Measurements from ENCODE around the gene AREL1.

AREL1 gene

GRCh38 chr14:74656964-74657363, 55.9 kb downstream of the AREL1 start:
- TF ChIP-seq NFIC (IDR thresholded peaks at IDR 0.05), result no peak
- no peak for TF ChIP-seq TEAD4 (IDR thresholded peaks at IDR 0.05)
- TF ChIP-seq REST (IDR thresholded peaks at IDR 0.05; ENCODE audit: low read depth), result no peak
- TF ChIP-seq YY1 (IDR thresholded peaks at IDR 0.05; ENCODE audit: low read depth), result no peak
- no peak for TF ChIP-seq ZBTB7A (IDR thresholded peaks at IDR 0.05; ENCODE audit: low read depth)
- TF ChIP-seq TCF12 (IDR thresholded peaks at IDR 0.05; ENCODE audit: low read depth), result no peak
- no peak for TF ChIP-seq USF1 (IDR thresholded peaks at IDR 0.05)
- no peak for TF ChIP-seq EGR1 (IDR thresholded peaks at IDR 0.05)
- no peak for TF ChIP-seq TAF1 (IDR thresholded peaks at IDR 0.05; ENCODE audit: low read depth)
- TF ChIP-seq RAD21 (IDR thresholded peaks at IDR 0.05; ENCODE audit: low read depth), result no peak
- TF ChIP-seq CREB1 (IDR thresholded peaks at IDR 0.05; ENCODE audit: low read depth), result no peak
- no peak for TF ChIP-seq FOXM1 (IDR thresholded peaks at IDR 0.05; ENCODE audit: borderline replicate concordance, low read depth)
- TF ChIP-seq CEBPB (IDR thresholded peaks at IDR 0.05), result no peak

- TF ChIP-seq TCF12 (IDR thresholded peaks at IDR 0.05; ENCODE audit: low read depth) (no peak), CREB1 (IDR thresholded peaks at IDR 0.05; ENCODE audit: low read depth) (no peak), EGR1 (IDR thresholded peaks at IDR 0.05) (no peak), ZBTB7A (IDR thresholded peaks at IDR 0.05; ENCODE audit: low read depth) (no peak), FOXM1 (IDR thresholded peaks at IDR 0.05; ENCODE audit: borderline replicate concordance, low read depth) (no peak), RAD21 (IDR thresholded peaks at IDR 0.05; ENCODE audit: low read depth) (no peak), NFIC (IDR thresholded peaks at IDR 0.05) (no peak), YY1 (IDR thresholded peaks at IDR 0.05; ENCODE audit: low read depth) (no peak), USF1 (IDR thresholded peaks at IDR 0.05) (no peak), EP300 (IDR thresholded peaks at IDR 0.05; ENCODE audit: borderline replicate concordance) (no peak), TEAD4 (IDR thresholded peaks at IDR 0.05) (no peak), REST (IDR thresholded peaks at IDR 0.05; ENCODE audit: low read depth) (no peak), TAF1 (IDR thresholded peaks at IDR 0.05; ENCODE audit: low read depth) (no peak), CEBPB (IDR thresholded peaks at IDR 0.05) (no peak), MAX (IDR thresholded peaks at IDR 0.05) (no peak)
These were observed 57.1 kb downstream of the AREL1 start for GRCh38 chr14:74655599-74656395.

GRCh38 chr14:74654931-74655330, 57.9 kb downstream of the AREL1 start:
- TF ChIP-seq EGR1 (IDR thresholded peaks at IDR 0.05) (no peak), USF1 (IDR thresholded peaks at IDR 0.05) (no peak), CREB1 (IDR thresholded peaks at IDR 0.05; ENCODE audit: low read depth) (no peak), YY1 (IDR thresholded peaks at IDR 0.05; ENCODE audit: low read depth) (no peak), MAX (IDR thresholded peaks at IDR 0.05) (no peak), TAF1 (IDR thresholded peaks at IDR 0.05; ENCODE audit: low read depth) (no peak), REST (IDR thresholded peaks at IDR 0.05; ENCODE audit: low read depth) (no peak), RAD21 (IDR thresholded peaks at IDR 0.05; ENCODE audit: low read depth) (no peak), TCF12 (IDR thresholded peaks at IDR 0.05; ENCODE audit: low read depth) (no peak), EP300 (IDR thresholded peaks at IDR 0.05; ENCODE audit: borderline replicate concordance) (no peak), TEAD4 (IDR thresholded peaks at IDR 0.05) (no peak)
